Activated naive CD8-positive, alpha-beta T cell treated with anti-CD3 and anti-CD28 coated beads, Interleukin-2, amount 50 U/mL, for 24 hours (primary cell): ENCODE measurements around the gene GEMIN4.
"Not testable (repeated sequence)": the region's sequence is repeated elsewhere in the genome, so short reads cannot be mapped to it uniquely, and the experiment has no call there.

Experiments used
- ATAC-seq: fragments of 150-1000 bp; cut with Tn5 transposase; one replicate; pipeline ENCODE4 v1.10.0; 2021
- DNase-seq: peaks from one replicate; pipeline ENCODE4 v3.0.0; 2021
- H3K27ac Mint-ChIP-seq: one replicate; pipeline ENCODE4 v1.8.0; 2021; ENCODE audit warnings: mild to moderate bottlenecking, mixed read lengths
- H3K27me3 Mint-ChIP-seq: one replicate; pipeline ENCODE4 v1.8.0; 2021; ENCODE audit warnings: mixed read lengths
- H3K36me3 Mint-ChIP-seq: one replicate; pipeline ENCODE4 v1.8.0; 2021; ENCODE audit warnings: low read depth, mixed read lengths
- H3K4me1 Mint-ChIP-seq: one replicate; pipeline ENCODE4 v1.8.0; 2021; ENCODE audit warnings: mixed read lengths
- H3K4me3 Mint-ChIP-seq: one replicate; pipeline ENCODE4 v1.8.0; 2021; ENCODE audit warnings: mild to moderate bottlenecking, moderate library complexity, mixed read lengths
- H3K9me3 Mint-ChIP-seq: one replicate; pipeline ENCODE4 v1.8.0; 2021; ENCODE audit warnings: mixed read lengths

Gene GEMIN4

GRCh38 chr17:755319-755961, 3.4 kb upstream of the GEMIN4 start:
- H3K9me3 Mint-ChIP-seq, H3K27ac Mint-ChIP-seq, ATAC-seq, H3K4me3 Mint-ChIP-seq, DNase-seq, H3K27me3 Mint-ChIP-seq: not testable (repeated sequence)
- Mint-ChIP-seq H3K36me3 (peaks cover 34% of the 10 kb centered on the region), H3K4me1 (peaks cover 22% of the 10 kb centered on the region)

- no peak for ATAC-seq
- Mint-ChIP-seq H3K27me3 (no peaks in the 10 kb centered on the region), H3K27ac (peak overlapping the region; percentile 76)
Measured at GRCh38 chr17:753418-753817, 1.4 kb upstream of the GEMIN4 start.

GRCh38 chr17:752620-753219, 656 bp upstream of the GEMIN4 start:
- peak; percentile 6 for ATAC-seq
- peak overlapping the region; percentile 99 for H3K4me3 Mint-ChIP-seq
- no peak for DNase-seq
- H3K4me1 Mint-ChIP-seq, result peaks cover 35% of the 10 kb centered on the region
- H3K27ac Mint-ChIP-seq, result peak overlapping the region; percentile 93
- H3K9me3 Mint-ChIP-seq, result peaks cover 5% of the 10 kb centered on the region
- H3K27me3 Mint-ChIP-seq, result no peaks in the 10 kb centered on the region
- peaks cover 48% of the 10 kb centered on the region for H3K36me3 Mint-ChIP-seq

More at GRCh38 chr17:753418-753817, 1.4 kb upstream of the GEMIN4 start:
- no peak for DNase-seq
- Mint-ChIP-seq H3K4me1 (peaks cover 34% of the 10 kb centered on the region), H3K36me3 (peaks cover 41% of the 10 kb centered on the region), H3K9me3 (peaks cover 5% of the 10 kb centered on the region), H3K4me3 (peak overlapping the region; percentile 57)

GRCh38 chr17:751269-752001, 629 bp downstream of the GEMIN4 start:
- H3K27me3 Mint-ChIP-seq, result no peaks in the 10 kb centered on the region
- H3K27ac Mint-ChIP-seq, result peak overlapping the region; percentile 98
- peaks cover 5% of the 10 kb centered on the region for H3K9me3 Mint-ChIP-seq
- DNase-seq, result peak; percentile 57
- peak overlapping the region; percentile 99 for H3K4me3 Mint-ChIP-seq
- ATAC-seq, result peak; percentile 34
- H3K36me3 Mint-ChIP-seq, result peaks cover 46% of the 10 kb centered on the region
- H3K4me1 Mint-ChIP-seq, result peaks cover 35% of the 10 kb centered on the region

GRCh38 chr17:750431-751037, 1.5 kb downstream of the GEMIN4 start:
- ATAC-seq, result no peak
- peak overlapping the region; percentile 98 for H3K27ac Mint-ChIP-seq
- peaks cover 35% of the 10 kb centered on the region for H3K4me1 Mint-ChIP-seq
- H3K36me3 Mint-ChIP-seq, result peaks cover 48% of the 10 kb centered on the region
- DNase-seq, result no peak
- H3K4me3 Mint-ChIP-seq, result peak overlapping the region; percentile 99
- peaks cover 5% of the 10 kb centered on the region for H3K9me3 Mint-ChIP-seq
- H3K27me3 Mint-ChIP-seq, result no peaks in the 10 kb centered on the region

- H3K27me3 Mint-ChIP-seq, ATAC-seq, DNase-seq, H3K27ac Mint-ChIP-seq, H3K9me3 Mint-ChIP-seq: not testable (repeated sequence)
- Mint-ChIP-seq H3K36me3 (peaks cover 48% of the 10 kb centered on the region), H3K4me3 (peak overlapping the region; percentile 99), H3K4me1 (peaks cover 35% of the 10 kb centered on the region)
Measured at GRCh38 chr17:749359-749758, 2.7 kb downstream of the GEMIN4 start.

- not testable (repeated sequence) for ATAC-seq, H3K9me3 Mint-ChIP-seq, H3K27ac Mint-ChIP-seq, DNase-seq, H3K4me3 Mint-ChIP-seq, H3K27me3 Mint-ChIP-seq
- Mint-ChIP-seq H3K4me1 (peaks cover 35% of the 10 kb centered on the region), H3K36me3 (peaks cover 56% of the 10 kb centered on the region)
Measured at GRCh38 chr17:748604-749003, 3.5 kb downstream of the GEMIN4 start.

GRCh38 chr17:746783-747629, 5.1 kb downstream of the GEMIN4 start:
- no peak for DNase-seq
- no peak overlapping the region for H3K4me3 Mint-ChIP-seq
- no peak overlapping the region for H3K27ac Mint-ChIP-seq
- H3K27me3 Mint-ChIP-seq, result no peaks in the 10 kb centered on the region
- H3K36me3 Mint-ChIP-seq, result peaks cover 71% of the 10 kb centered on the region
- H3K9me3 Mint-ChIP-seq, result peaks cover 5% of the 10 kb centered on the region
- H3K4me1 Mint-ChIP-seq, result peaks cover 31% of the 10 kb centered on the region
- no peak for ATAC-seq

GRCh38 chr17:746181-746580, 5.9 kb downstream of the GEMIN4 start:
- peaks cover 5% of the 10 kb centered on the region for H3K9me3 Mint-ChIP-seq
- peaks cover 69% of the 10 kb centered on the region for H3K36me3 Mint-ChIP-seq
- no peak overlapping the region for H3K27ac Mint-ChIP-seq
- DNase-seq (no peak), ATAC-seq (no peak)
- H3K4me1 Mint-ChIP-seq, result peaks cover 30% of the 10 kb centered on the region
- no peaks in the 10 kb centered on the region for H3K27me3 Mint-ChIP-seq
- no peak overlapping the region for H3K4me3 Mint-ChIP-seq

- DNase-seq (no peak), ATAC-seq (no peak)
- H3K27ac Mint-ChIP-seq, result no peak overlapping the region
- peaks cover 5% of the 10 kb centered on the region for H3K9me3 Mint-ChIP-seq
- H3K4me1 Mint-ChIP-seq, result peaks cover 30% of the 10 kb centered on the region
- no peaks in the 10 kb centered on the region for H3K27me3 Mint-ChIP-seq
- H3K36me3 Mint-ChIP-seq, result peaks cover 67% of the 10 kb centered on the region
- H3K4me3 Mint-ChIP-seq, result no peak overlapping the region
Measured at GRCh38 chr17:745406-745805, 6.7 kb downstream of the GEMIN4 start.

- DNase-seq, result no peak
- peaks cover 5% of the 10 kb centered on the region for H3K9me3 Mint-ChIP-seq
- peaks cover 30% of the 10 kb centered on the region for H3K4me1 Mint-ChIP-seq
- no peak overlapping the region for H3K4me3 Mint-ChIP-seq
- no peak overlapping the region for H3K27ac Mint-ChIP-seq
- ATAC-seq, result no peak
- H3K36me3 Mint-ChIP-seq, result peaks cover 66% of the 10 kb centered on the region
- no peaks in the 10 kb centered on the region for H3K27me3 Mint-ChIP-seq
Measured at GRCh38 chr17:744937-745336, 7.1 kb downstream of the GEMIN4 start.

- H3K4me1 Mint-ChIP-seq, result peaks cover 26% of the 10 kb centered on the region
- H3K36me3 Mint-ChIP-seq, result peaks cover 59% of the 10 kb centered on the region
- H3K4me3 Mint-ChIP-seq, result no peak overlapping the region
- H3K27me3 Mint-ChIP-seq, result no peaks in the 10 kb centered on the region
- DNase-seq, result no peak
- H3K27ac Mint-ChIP-seq, result peak overlapping the region; percentile 37
- H3K9me3 Mint-ChIP-seq, result no peaks in the 10 kb centered on the region
- no peak for ATAC-seq
Measured at GRCh38 chr17:743139-743538, 8.9 kb downstream of the GEMIN4 start.

- Mint-ChIP-seq H3K27me3 (no peaks in the 10 kb centered on the region), H3K4me1 (peaks cover 26% of the 10 kb centered on the region), H3K9me3 (no peaks in the 10 kb centered on the region), H3K4me3 (no peak overlapping the region), H3K36me3 (peaks cover 58% of the 10 kb centered on the region), H3K27ac (no peak overlapping the region)
- no peak for DNase-seq
- no peak for ATAC-seq
Measured at GRCh38 chr17:742147-742793, 9.8 kb downstream of the GEMIN4 start.
